ENCODE results near the gene SLC35D2. TPM values are rescaled to one million over a fixed set of nuclear protein-coding genes. Genes with fewer than 3 reads are reported as not detected.

SLC35D2 gene
- total and polyA plus RNA-seq, 4 donors: 19.2 to 44.6 (median 27.5) TPM

DNA sequence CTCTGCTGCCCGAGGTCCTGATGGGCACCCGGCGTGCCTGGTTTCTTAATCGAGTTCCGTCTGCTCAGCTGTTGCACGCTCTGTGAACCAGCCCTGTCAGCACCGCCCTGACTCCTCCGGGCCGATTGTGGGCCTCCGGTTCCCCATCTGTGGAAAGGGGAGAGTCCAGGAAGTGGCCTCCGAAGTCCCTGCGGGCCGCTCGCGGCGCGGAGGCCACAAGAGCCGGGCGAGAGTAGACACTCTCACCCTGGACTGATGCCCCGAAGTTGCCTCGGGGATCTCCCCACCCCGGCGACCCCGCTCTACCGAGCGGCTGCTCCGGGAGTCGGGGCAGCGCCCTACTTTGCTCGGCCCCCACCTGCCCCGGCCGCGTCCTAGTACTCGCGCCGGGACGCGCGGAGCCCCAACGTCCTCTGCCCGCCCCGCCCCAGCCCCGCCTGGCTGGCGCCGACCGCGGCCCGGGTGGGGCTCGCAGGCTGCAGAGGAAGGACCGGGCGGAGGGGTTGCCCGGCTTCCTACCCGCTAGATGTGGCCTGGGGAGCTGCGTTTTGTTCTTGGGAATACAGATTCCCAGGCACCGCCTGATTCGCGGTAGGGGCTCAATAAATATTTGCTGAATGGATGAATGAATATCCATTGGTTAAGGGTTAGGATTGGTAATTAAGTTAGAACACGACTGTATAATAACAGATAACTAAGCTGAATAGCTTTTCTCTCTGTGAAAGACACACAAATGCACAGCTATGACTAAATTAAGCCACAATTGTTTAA lies 35.6 kb upstream of the SLC35D2 start:
- DNase-seq (ENCODE audit: low spot score): peak; percentile 80
- H3K4me1 ChIP-seq (ENCODE audit: control insufficient read depth in 4 of 4, insufficient read depth in 4 of 4, low read length in 3 of 4): peaks cover 4 to 31% (median 27%) of the 10 kb centered on the region in 4 donors

DNA sequence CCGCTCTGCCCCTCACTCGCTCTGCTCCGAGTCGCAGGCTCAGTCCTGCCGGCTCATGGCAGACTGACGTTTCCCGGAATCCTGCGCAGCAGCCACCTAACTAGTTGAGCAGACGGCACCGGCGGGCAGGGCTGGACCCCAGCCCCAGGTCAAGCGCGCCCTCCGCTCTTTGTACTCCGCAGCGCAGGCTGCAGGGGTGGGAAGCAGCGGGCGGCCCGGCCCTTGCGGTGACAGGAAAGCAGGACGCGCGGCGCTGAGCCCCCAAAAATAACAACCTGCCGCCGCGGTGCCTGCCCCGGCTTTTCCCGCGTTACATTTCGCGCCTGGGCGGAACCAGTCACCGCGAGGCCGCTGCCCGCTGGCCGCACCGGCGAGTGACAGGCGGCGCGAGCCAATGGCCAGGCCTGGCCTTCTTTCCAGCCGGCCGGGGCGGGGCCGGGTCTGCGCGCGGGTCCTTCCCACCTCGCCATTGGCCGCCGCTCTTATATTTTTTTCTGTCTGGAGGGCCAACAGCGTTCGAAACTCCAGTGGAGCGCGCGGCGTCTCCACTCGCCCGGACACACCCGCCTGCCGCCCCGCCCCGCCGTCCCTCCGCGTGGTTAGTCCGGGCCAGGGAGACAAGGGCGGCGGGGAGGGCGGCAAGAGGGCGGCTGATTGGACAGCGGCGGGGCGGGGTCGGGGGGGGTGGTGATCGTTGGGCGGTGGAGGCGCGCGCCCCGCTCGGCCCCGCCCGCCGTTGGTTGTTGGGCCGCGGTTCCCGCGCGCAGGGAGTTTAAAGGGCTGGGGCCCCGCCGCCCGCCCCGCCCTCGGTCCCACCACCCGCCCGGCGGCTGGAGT lies 34.8 kb upstream of the SLC35D2 start, which contains the start of gene ZNF367:
TSS of gene ZNF367 (minus strand) at position 288 of the 837 bp plus-strand sequence. CDS start 338 bp downstream, outside the sequence.
- DNase-seq (ENCODE audit: low spot score): peak; percentile 97
- TF ChIP-seq, protein P1, sequence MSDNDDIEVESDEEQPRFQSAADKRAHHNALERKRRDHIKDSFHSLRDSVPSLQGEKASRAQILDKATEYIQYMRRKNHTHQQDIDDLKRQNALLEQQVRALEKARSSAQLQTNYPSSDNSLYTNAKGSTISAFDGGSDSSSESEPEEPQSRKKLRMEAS (IDR thresholded peaks at IDR 0.05): peak; percentile 29
- TF ChIP-seq RXRA (IDR thresholded peaks at IDR 0.05) (no peak), SP1 (IDR thresholded peaks at IDR 0.05) (peak; percentile 68), RAD21 (IDR thresholded peaks at IDR 0.05) (peak in 1 of 2 donors; percentile 2)
- H3K9me3 ChIP-seq (ENCODE audit: control insufficient read depth in 4 of 4, low read length in 3 of 4): no peaks in the 10 kb centered on the region
- WGBS: under 1% methylated on average over 100 of the region's 100 CpGs
- peak within 1 kb of the TSS; percentile 97 to 99 for H3K27ac ChIP-seq (ENCODE audit: low read depth in 1 of 2, low read length in 2 of 2)
- H3K4me3 ChIP-seq (ENCODE audit: low read depth in 1 of 3, low read length in 3 of 3): peak within 1 kb of the TSS; percentile 85 to 98 (median 98)
- H3K27me3 ChIP-seq (ENCODE audit: control insufficient read depth in 4 of 4, insufficient read depth in 4 of 4, low read length in 3 of 4): no peaks in the 10 kb centered on the region
- no peaks in the 10 kb centered on the region for H3K36me3 ChIP-seq (ENCODE audit: control insufficient read depth in 4 of 4, insufficient read depth in 3 of 4, low read depth in 1 of 4, low read length in 3 of 4)
- peaks cover 4 to 31% (median 27%) of the 10 kb centered on the region in 4 donors for H3K4me1 ChIP-seq (ENCODE audit: control insufficient read depth in 4 of 4, insufficient read depth in 4 of 4, low read length in 3 of 4)
- peak within 1 kb of the TSS; percentile 66 to 88 for H3K9ac ChIP-seq (ENCODE audit: low read depth in 1 of 2, low read length in 2 of 2)

More for the DNA sequence above, 35.6 kb upstream of the SLC35D2 start:
- H3K27ac ChIP-seq (ENCODE audit: low read depth in 1 of 2, low read length in 2 of 2): peak overlapping the region; percentile 97 to 99
- H3K4me3 ChIP-seq (ENCODE audit: low read depth in 1 of 3, low read length in 3 of 3): peak overlapping the region; percentile 85 to 98 (median 90)
- H3K27me3 ChIP-seq (ENCODE audit: control insufficient read depth in 4 of 4, insufficient read depth in 4 of 4, low read length in 3 of 4): no peaks in the 10 kb centered on the region
- H3K36me3 ChIP-seq (ENCODE audit: control insufficient read depth in 4 of 4, insufficient read depth in 3 of 4, low read depth in 1 of 4, low read length in 3 of 4): no peaks in the 10 kb centered on the region
- no peaks in the 10 kb centered on the region for H3K9me3 ChIP-seq (ENCODE audit: control insufficient read depth in 4 of 4, low read length in 3 of 4)
- peak overlapping the region; percentile 66 to 88 for H3K9ac ChIP-seq (ENCODE audit: low read depth in 1 of 2, low read length in 2 of 2)
- under 1% methylated on average over 58 of the region's 58 CpGs for WGBS
- TF ChIP-seq, protein P2, sequence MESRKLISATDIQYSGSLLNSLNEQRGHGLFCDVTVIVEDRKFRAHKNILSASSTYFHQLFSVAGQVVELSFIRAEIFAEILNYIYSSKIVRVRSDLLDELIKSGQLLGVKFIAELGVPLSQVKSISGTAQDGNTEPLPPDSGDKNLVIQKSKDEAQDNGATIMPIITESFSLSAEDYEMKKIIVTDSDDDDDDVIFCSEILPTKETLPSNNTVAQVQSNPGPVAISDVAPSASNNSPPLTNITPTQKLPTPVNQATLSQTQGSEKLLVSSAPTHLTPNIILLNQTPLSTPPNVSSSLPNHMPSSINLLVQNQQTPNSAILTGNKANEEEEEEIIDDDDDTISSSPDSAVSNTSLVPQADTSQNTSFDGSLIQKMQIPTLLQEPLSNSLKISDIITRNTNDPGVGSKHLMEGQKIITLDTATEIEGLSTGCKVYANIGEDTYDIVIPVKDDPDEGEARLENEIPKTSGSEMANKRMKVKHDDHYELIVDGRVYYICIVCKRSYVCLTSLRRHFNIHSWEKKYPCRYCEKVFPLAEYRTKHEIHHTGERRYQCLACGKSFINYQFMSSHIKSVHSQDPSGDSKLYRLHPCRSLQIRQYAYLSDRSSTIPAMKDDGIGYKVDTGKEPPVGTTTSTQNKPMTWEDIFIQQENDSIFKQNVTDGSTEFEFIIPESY (IDR thresholded peaks at IDR 0.05): no peak
- TF ChIP-seq, protein P3, sequence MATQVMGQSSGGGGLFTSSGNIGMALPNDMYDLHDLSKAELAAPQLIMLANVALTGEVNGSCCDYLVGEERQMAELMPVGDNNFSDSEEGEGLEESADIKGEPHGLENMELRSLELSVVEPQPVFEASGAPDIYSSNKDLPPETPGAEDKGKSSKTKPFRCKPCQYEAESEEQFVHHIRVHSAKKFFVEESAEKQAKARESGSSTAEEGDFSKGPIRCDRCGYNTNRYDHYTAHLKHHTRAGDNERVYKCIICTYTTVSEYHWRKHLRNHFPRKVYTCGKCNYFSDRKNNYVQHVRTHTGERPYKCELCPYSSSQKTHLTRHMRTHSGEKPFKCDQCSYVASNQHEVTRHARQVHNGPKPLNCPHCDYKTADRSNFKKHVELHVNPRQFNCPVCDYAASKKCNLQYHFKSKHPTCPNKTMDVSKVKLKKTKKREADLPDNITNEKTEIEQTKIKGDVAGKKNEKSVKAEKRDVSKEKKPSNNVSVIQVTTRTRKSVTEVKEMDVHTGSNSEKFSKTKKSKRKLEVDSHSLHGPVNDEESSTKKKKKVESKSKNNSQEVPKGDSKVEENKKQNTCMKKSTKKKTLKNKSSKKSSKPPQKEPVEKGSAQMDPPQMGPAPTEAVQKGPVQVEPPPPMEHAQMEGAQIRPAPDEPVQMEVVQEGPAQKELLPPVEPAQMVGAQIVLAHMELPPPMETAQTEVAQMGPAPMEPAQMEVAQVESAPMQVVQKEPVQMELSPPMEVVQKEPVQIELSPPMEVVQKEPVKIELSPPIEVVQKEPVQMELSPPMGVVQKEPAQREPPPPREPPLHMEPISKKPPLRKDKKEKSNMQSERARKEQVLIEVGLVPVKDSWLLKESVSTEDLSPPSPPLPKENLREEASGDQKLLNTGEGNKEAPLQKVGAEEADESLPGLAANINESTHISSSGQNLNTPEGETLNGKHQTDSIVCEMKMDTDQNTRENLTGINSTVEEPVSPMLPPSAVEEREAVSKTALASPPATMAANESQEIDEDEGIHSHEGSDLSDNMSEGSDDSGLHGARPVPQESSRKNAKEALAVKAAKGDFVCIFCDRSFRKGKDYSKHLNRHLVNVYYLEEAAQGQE (IDR thresholded peaks at IDR 0.05): peak; percentile 74
- TF ChIP-seq, protein P1 (IDR thresholded peaks at IDR 0.05): peak; percentile 3
